Memory B cell (primary cell): ENCODE measurements around the gene ISG15.
"Not testable (repeated sequence)": the region's sequence is repeated elsewhere in the genome, so short reads cannot be mapped to it uniquely, and the experiment has no call there.

Experiments used
- ATAC-seq: fragments of 150-1000 bp; cut with Tn5 transposase; 2 replicates; pipeline ENCODE4 v1.10.0; 2021; ENCODE audit warnings: low read depth, mild to moderate bottlenecking, moderate library complexity
- DNase-seq, 2 donors: peaks; one replicate each; pipeline ENCODE4 v3.0.0; 2022; ENCODE audit warnings: low spot score in 2 of 2
- H3K27ac Mint-ChIP-seq: one replicate; pipeline ENCODE4 v1.8.0; 2022; ENCODE audit warnings: mild to moderate bottlenecking, moderate library complexity, mixed read lengths
- H3K27me3 Mint-ChIP-seq: one replicate; pipeline ENCODE4 v1.8.0; 2022; ENCODE audit warnings: mixed read lengths
- H3K36me3 Mint-ChIP-seq: one replicate; pipeline ENCODE4 v1.8.0; 2022; ENCODE audit warnings: mild to moderate bottlenecking, mixed read lengths
- H3K4me1 Mint-ChIP-seq: one replicate; pipeline ENCODE4 v1.8.0; 2022; ENCODE audit warnings: mixed read lengths
- H3K4me3 Mint-ChIP-seq: one replicate; pipeline ENCODE4 v1.8.0; 2022; ENCODE audit warnings: mild to moderate bottlenecking, moderate library complexity, mixed read lengths
- H3K9me3 Mint-ChIP-seq: one replicate; pipeline ENCODE4 v1.8.0; 2022; ENCODE audit warnings: mixed read lengths

ISG15 gene

GRCh38 chr1:971751-972506, 41.4 kb upstream of the ISG15 start:
- peaks cover 23% of the 10 kb centered on the region for H3K27me3 Mint-ChIP-seq
- H3K27ac Mint-ChIP-seq, result no peak overlapping the region
- DNase-seq (no peak), ATAC-seq (no peak)
- no peaks in the 10 kb centered on the region for H3K9me3 Mint-ChIP-seq
- no peaks in the 10 kb centered on the region for H3K36me3 Mint-ChIP-seq
- no peak overlapping the region for H3K4me3 Mint-ChIP-seq
- peaks cover 3% of the 10 kb centered on the region for H3K4me1 Mint-ChIP-seq

- Mint-ChIP-seq H3K4me3 (no peak overlapping the region), H3K9me3 (no peaks in the 10 kb centered on the region)
- ATAC-seq, result no peak
Measured at GRCh38 chr1:972726-973458, 40.4 kb upstream of the ISG15 start.

GRCh38 chr1:973459-974292, 39.6 kb upstream of the ISG15 start:
- H3K27me3 Mint-ChIP-seq, result peaks cover 23% of the 10 kb centered on the region
- H3K36me3 Mint-ChIP-seq, result peaks cover 4% of the 10 kb centered on the region
- peaks cover 3% of the 10 kb centered on the region for H3K4me1 Mint-ChIP-seq
- H3K9me3 Mint-ChIP-seq, result no peaks in the 10 kb centered on the region
- H3K4me3 Mint-ChIP-seq, result no peak overlapping the region
- DNase-seq, result no peak
- ATAC-seq, result no peak
- H3K27ac Mint-ChIP-seq, result no peak overlapping the region

More at GRCh38 chr1:972726-973458, 40.4 kb upstream of the ISG15 start:
- no peak for DNase-seq
- no peak overlapping the region for H3K27ac Mint-ChIP-seq
- no peaks in the 10 kb centered on the region for H3K36me3 Mint-ChIP-seq
- H3K4me1 Mint-ChIP-seq, result peaks cover 3% of the 10 kb centered on the region
- H3K27me3 Mint-ChIP-seq, result peaks cover 23% of the 10 kb centered on the region

DNA sequence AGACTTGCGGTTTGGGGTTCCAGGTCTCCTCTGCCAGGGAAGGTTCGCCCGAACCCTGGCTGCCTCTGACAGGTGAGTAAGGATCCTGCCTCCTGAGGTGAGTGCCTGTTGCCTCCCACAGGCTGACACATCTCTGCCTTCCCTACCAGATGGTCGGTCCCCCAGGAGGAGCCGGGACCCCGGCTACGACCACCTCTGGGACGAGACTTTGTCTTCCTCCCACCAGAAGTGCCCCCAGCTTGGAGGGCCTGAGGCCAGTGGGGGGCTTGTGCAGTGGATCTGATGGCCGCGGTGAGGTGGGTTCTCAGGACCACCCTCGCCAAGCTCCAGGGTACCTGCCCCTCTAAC, 39.0 kb upstream of the ISG15 start:
- Mint-ChIP-seq H3K36me3 (peaks cover 4% of the 10 kb centered on the region), H3K4me3 (no peak overlapping the region), H3K4me1 (peaks cover 3% of the 10 kb centered on the region), H3K27ac (no peak overlapping the region), H3K27me3 (peaks cover 22% of the 10 kb centered on the region), H3K9me3 (no peaks in the 10 kb centered on the region)
- ATAC-seq, result no peak
- no peak for DNase-seq

- Mint-ChIP-seq H3K36me3 (peaks cover 4% of the 10 kb centered on the region), H3K4me3 (peak overlapping the region; percentile 53), H3K9me3 (no peaks in the 10 kb centered on the region), H3K27me3 (peaks cover 17% of the 10 kb centered on the region), H3K27ac (no peak overlapping the region), H3K4me1 (peaks cover 3% of the 10 kb centered on the region)
- DNase-seq (no peak), ATAC-seq (no peak)
Measured at GRCh38 chr1:974687-975328, 38.5 kb upstream of the ISG15 start.

- Mint-ChIP-seq H3K27me3 (peaks cover 17% of the 10 kb centered on the region), H3K4me1 (peaks cover 3% of the 10 kb centered on the region), H3K9me3 (no peaks in the 10 kb centered on the region), H3K27ac (no peak overlapping the region), H3K36me3 (peaks cover 4% of the 10 kb centered on the region), H3K4me3 (no peak overlapping the region)
- ATAC-seq (no peak), DNase-seq (no peak)
Measured at GRCh38 chr1:975365-975764, 37.9 kb upstream of the ISG15 start.

DNA sequence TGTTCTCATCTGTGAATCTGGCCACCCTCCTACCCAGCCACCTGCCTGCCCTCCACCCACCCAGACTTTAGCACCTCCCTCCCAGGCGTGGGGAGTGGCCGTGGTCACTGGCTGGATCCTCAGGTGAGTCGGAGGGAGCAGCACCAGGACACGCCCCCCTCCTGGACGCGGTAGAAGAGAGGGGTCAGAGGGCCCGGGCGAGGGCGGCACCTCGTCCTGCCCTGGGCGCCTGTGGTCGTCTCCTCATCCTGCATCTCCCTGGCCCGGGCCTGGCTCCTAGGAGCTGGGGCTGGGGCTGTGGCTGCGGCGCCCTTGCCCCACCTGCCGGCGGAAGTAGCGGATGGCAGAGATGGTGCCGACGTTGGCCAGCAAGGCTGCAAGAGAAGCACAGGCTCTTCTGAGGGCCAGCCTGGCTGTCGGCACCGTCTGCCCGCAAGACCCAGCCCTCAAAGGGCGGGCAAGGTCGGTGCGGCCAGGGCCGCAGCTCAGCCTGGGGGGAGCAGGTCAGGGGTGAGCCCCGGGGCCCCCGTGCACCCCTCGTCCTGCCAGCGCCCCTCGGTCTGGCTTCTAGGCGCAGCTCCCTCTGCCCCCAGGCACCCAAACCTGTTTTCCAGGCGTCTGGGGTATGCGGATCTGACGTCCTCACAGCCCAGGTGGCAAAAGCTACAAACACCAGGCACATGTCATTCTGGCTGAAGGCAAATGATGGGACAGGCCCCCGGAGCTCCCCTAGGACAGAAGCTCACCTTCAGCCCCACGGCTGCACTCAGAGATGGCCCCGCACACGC, 37.2 kb upstream of the ISG15 start:
- Mint-ChIP-seq H3K27me3 (peaks cover 17% of the 10 kb centered on the region), H3K27ac (no peak overlapping the region), H3K9me3 (no peaks in the 10 kb centered on the region), H3K4me3 (peak overlapping the region; percentile 29), H3K4me1 (peaks cover 3% of the 10 kb centered on the region), H3K36me3 (peaks cover 4% of the 10 kb centered on the region)
- ATAC-seq (peak; percentile 88), DNase-seq (peak; percentile 44 to 72)

- not testable (repeated sequence) for H3K4me1 Mint-ChIP-seq, H3K9me3 Mint-ChIP-seq, H3K27ac Mint-ChIP-seq, ATAC-seq, DNase-seq, H3K36me3 Mint-ChIP-seq, H3K4me3 Mint-ChIP-seq
- H3K27me3 Mint-ChIP-seq, result peaks cover 17% of the 10 kb centered on the region
Measured at GRCh38 chr1:976791-977190, 36.5 kb upstream of the ISG15 start.

DNA sequence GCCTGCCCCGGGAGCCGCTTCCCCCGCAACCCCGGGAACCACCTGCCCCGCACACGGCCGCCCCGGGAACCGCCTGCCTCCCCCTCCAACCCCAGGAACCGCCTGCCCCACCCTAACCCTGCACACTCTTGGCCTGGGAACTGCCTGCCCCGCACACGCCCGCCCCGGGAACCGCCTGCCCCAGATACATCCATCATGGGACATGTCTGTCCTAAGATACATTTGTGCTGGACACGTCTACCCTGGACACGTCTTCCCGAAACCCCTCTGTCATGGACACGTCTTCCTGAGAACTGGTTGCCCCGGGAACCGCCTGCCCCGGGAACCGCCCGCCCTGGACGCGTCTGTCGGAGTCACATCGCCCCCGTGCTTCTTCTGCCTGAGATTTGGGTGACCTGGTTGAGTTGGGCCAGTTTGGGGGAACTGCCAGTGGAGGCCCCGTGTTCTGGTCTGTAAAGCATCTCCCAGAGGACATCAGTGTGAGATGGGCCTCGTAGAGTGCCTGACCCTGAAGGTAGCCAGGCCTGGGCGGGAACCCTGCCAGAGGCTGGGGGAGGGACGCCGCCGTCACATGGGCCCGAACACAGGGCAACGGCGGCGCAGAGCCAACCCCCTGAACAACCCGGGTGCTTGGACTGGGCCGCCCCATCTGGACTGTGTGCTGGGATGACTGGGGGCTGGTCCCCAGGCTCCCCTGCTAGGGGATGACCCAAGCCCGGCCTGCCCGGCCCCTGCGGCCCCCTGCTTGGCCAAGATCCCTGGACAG, 35.0 kb upstream of the ISG15 start:
- no peak for DNase-seq
- Mint-ChIP-seq H3K9me3 (no peaks in the 10 kb centered on the region), H3K36me3 (peaks cover 4% of the 10 kb centered on the region), H3K4me1 (peaks cover 3% of the 10 kb centered on the region), H3K27me3 (peaks cover 23% of the 10 kb centered on the region), H3K4me3 (peak overlapping the region; percentile 62), H3K27ac (no peak overlapping the region)
- ATAC-seq, result no peak

- ATAC-seq, result no peak
Measured at GRCh38 chr1:978835-979743, 34.2 kb upstream of the ISG15 start.

GRCh38 chr1:979744-980072, 33.6 kb upstream of the ISG15 start:
- no peak for DNase-seq
- Mint-ChIP-seq H3K27me3 (peaks cover 23% of the 10 kb centered on the region), H3K27ac (no peak overlapping the region), H3K36me3 (peaks cover 4% of the 10 kb centered on the region), H3K4me3 (no peak overlapping the region), H3K4me1 (peaks cover 5% of the 10 kb centered on the region), H3K9me3 (no peaks in the 10 kb centered on the region)
- ATAC-seq, result no peak

More at GRCh38 chr1:978835-979743, 34.2 kb upstream of the ISG15 start:
- no peak overlapping the region for H3K4me3 Mint-ChIP-seq
- no peak for DNase-seq
- H3K27ac Mint-ChIP-seq, result no peak overlapping the region
- peaks cover 5% of the 10 kb centered on the region for H3K4me1 Mint-ChIP-seq
- H3K36me3 Mint-ChIP-seq, result peaks cover 4% of the 10 kb centered on the region
- H3K27me3 Mint-ChIP-seq, result peaks cover 24% of the 10 kb centered on the region
- no peaks in the 10 kb centered on the region for H3K9me3 Mint-ChIP-seq

DNA sequence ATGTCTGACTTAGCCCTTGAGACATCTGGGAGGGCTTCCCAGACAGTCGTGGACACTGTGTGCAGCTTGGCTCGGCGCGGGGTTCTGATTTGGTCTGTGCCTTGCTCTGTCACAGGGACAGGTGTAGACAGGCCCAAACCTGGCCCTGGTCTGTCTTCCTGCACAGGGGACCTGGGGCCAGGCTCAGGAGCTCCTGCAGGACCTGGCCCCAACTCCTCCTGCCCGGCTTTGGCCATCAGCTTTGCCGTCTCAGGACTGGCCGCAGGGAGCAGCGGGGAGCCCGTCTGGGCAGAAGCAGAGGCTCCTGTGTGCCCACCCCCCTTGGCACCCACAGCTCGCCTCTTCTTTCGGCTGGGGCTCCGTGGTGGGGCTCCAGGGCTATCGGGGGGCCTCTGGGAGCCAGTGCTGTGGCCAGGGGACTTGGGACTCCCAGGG, 33.1 kb upstream of the ISG15 start:
- Mint-ChIP-seq H3K4me3 (no peak overlapping the region), H3K9me3 (no peaks in the 10 kb centered on the region), H3K27me3 (peaks cover 21% of the 10 kb centered on the region), H3K36me3 (peaks cover 4% of the 10 kb centered on the region), H3K27ac (no peak overlapping the region), H3K4me1 (peaks cover 5% of the 10 kb centered on the region)
- ATAC-seq (no peak), DNase-seq (no peak)
